ENCODE results near the gene COX4I1. TPM values are rescaled to one million over a fixed set of nuclear protein-coding genes. Genes with fewer than 3 reads are reported as not detected.

Gene COX4I1
- total and polyA plus RNA-seq, 10 of the 15 experiments (the other 5 are each of a cell fraction or from before 2014, with no cell fraction given) = 480 to 1,889 (median 872) TPM

GRCh38 chr16:85799497-85800320 is at the start of gene COX4I1, which contains the start of gene EMC8 (continued):
- TF ChIP-seq MYB (IDR thresholded peaks at IDR 0.05; ENCODE audit: borderline replicate concordance, low read depth, low read length) (no peak), TCF12 (IDR thresholded peaks at IDR 0.05; ENCODE audit: low read depth, low read length) (0 out of 2 replicates have a peak, but pooled peaks have one; percentile 11)

- FAIRE-seq = no peak
Measured at GRCh38 chr16:85749771-85750145, 49.7 kb upstream of the COX4I1 start.

More at GRCh38 chr16:85749771-85750145, 49.7 kb upstream of the COX4I1 start:
- Histone ChIP-seq H3K4me2 (ENCODE audit: control insufficient read depth, insufficient read depth) (peak overlapping the region; percentile 93), H3K27ac (ENCODE audit: control insufficient read depth, insufficient read depth) (no peak overlapping the region), H3K9ac (ENCODE audit: control insufficient read depth, insufficient read depth, low read length) (no peak overlapping the region), H3K9me3 (replicated peaks; ENCODE audit: control insufficient read depth, insufficient read depth, low read length) (no peaks in the 10 kb centered on the region), H4K20me1 (ENCODE audit: control insufficient read depth, insufficient read depth) (peaks cover 3% of the 10 kb centered on the region; the same call in 1 of the 2 replicates), H3K79me2 (ENCODE audit: control insufficient read depth, insufficient read depth, low read length) (no peaks in the 10 kb centered on the region), H2AFZ (ENCODE audit: control insufficient read depth, low read depth, low read length) (no peak overlapping the region), H3K27me3 (replicated peaks in 1 of 2; ENCODE audit: control insufficient read depth in 2 of 2, insufficient read depth in 2 of 2, low read length in 1 of 2) (no peaks in the 10 kb centered on the region; a peak in 1 of 4 replicates), H3K4me3 (peak overlapping the region; percentile 73), H3K36me3 (ENCODE audit: control insufficient read depth in 2 of 2, insufficient read depth in 2 of 2, low read length in 1 of 2) (no peaks in the 10 kb centered on the region), H3K4me1 (ENCODE audit: control insufficient read depth, insufficient read depth, low read length) (peaks cover 53% of the 10 kb centered on the region)
- in situ Hi-C loops (cut with MboI) = no loop called here
- RAD21 ChIA-PET (ENCODE audit: unreplicated experiment) = no interaction called here
- 42% methylated on average over 14 of the region's 14 CpGs for WGBS (ENCODE audit: insufficient coverage, insufficient replicate concordance, low lambda C conversion rate, missing lambda C conversion rate)
- intact Hi-C loops (cut with micrococcal nuclease; ENCODE audit: unreplicated experiment) = no loop called here
- no peak for DNase-seq (ENCODE audit: low read depth, low spot score)
- BruUV-seq (replicated peaks) = no TSS peak
- TF ChIP-seq GATAD2B (conservative IDR thresholded peaks at IDR 0.05; ENCODE audit: low read depth) (no peak), NR2C1 (IDR thresholded peaks at IDR 0.05) (no peak), BACH1 (IDR thresholded peaks at IDR 0.05; ENCODE audit: borderline replicate concordance) (no peak), LARP7 (IDR thresholded peaks at IDR 0.05) (no peak), MAX (IDR thresholded peaks at IDR 0.05; ENCODE audit: low read depth, low read length) (no peak), BCLAF1 (IDR thresholded peaks at IDR 0.05) (no peak)
- CTCF ChIA-PET = no interaction called here
- SMC1A ChIA-PET (ENCODE audit: uncharacterized antibody, unreplicated experiment) = no interaction called here
- no peak for ATAC-seq
- POLR2A ChIA-PET = no interaction called here

All from GM12878 (cell line).